ENCODE measurements around the gene ZNF771.
"Not testable (repeated sequence)": the region's sequence is repeated elsewhere in the genome, so short reads cannot be mapped to it uniquely, and the experiment has no call there.

Gene ZNF771

DNA sequence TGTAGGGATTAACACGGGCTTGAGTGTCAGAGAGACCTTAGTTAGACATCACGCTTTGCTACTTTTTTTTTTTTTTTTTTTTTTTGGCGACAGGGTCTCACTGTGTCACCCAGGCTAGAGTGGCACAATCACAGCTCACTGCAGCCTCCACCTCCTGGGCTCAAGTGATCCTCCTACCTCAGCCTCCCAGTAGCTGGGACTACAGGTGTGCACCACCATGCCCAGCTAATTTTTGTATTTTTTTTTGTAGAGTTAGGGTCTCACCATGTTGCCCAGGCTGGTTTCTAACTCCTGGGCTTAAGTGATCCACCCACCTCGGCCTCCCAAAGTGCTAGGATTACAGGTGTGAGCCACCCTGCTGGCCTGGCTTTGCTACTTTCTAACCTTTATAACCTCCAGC is 10.8 kb upstream of the ZNF771 start:
- DNase-seq; in situ Hi-C loops (cut with MboI; ENCODE audit: low pct_unique_long_range_greater_than_20kb, low sequenced_read_pairs): not testable (repeated sequence)

GRCh38 chr16:30397056-30397455 is 10.3 kb upstream of the ZNF771 start:
- peak; percentile 45 for DNase-seq
- in situ Hi-C loops (cut with MboI; ENCODE audit: low pct_unique_long_range_greater_than_20kb, low sequenced_read_pairs) = no loop called here

DNA sequence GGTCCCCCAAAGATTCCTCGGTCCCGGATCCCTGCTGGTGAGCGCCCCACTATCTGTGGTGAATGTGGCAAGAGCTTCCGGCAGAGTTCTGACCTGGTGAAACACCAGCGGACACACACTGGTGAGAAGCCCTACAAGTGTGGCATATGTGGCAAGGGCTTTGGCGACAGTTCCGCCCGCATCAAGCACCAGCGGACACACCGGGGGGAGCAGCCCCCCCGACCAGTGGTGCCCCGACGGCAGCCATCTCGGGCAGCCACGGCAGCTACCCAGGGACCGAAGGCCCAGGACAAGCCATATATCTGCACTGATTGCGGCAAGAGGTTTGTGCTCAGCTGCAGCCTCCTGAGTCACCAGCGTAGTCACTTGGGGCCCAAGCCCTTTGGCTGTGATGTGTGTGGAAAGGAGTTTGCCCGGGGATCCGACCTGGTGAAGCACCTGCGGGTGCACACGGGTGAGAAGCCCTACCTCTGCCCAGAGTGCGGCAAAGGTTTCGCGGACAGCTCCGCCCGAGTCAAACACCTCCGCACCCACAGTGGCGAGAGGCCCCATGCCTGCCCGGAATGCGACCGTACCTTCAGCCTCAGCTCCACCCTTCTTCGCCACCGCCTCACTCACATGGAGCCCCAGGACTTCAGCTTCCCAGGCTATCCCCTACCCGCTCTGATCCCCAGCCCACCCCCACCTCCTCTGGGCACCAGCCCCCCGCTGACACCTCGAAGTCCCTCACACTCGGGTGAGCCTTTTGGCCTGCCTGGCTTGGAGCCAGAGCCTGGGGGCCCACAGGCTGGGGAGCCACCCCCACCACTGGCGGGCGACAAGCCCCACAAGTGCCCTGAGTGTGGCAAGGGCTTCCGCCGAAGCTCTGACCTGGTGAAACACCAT is 9.4 kb upstream of the ZNF771 start:
- in situ Hi-C loops (cut with MboI; ENCODE audit: low pct_unique_long_range_greater_than_20kb, low sequenced_read_pairs) = no loop called here
- DNase-seq = no peak

DNA sequence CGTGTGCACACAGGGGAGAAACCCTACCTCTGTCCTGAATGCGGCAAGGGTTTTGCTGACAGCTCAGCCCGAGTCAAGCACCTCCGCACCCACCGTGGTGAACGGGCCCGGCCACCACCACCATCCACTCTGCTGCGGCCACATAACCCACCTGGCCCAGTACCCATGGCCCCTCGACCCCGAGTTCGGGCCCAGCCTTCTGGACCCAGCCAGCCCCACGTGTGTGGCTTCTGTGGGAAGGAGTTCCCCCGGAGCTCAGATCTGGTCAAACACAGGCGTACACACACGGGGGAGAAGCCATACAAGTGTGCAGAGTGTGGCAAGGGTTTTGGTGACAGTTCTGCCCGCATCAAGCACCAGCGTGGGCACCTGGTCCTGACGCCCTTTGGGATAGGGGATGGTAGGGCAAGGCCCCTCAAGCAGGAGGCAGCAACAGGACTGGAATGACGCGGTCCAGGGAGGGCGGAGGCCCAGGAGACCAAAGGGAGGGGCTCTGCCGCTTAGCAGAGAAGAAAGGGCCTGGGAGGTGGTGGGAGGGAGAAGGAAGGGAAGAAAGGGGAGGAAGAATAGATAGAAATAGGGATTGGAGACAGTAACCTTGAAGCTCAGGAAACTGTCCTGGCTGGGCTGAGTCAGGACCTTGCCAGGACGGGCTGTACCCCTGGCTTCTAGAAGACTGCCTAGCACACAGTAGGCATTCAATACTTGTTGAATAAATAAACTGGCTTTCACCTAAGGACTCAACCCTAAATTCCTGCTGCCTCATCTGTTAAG is 8.6 kb upstream of the ZNF771 start:
- DNase-seq = no peak
- in situ Hi-C loops (cut with MboI; ENCODE audit: low pct_unique_long_range_greater_than_20kb, low sequenced_read_pairs) = no loop called here

- DNase-seq = no peak
- in situ Hi-C loops (cut with MboI; ENCODE audit: low pct_unique_long_range_greater_than_20kb, low sequenced_read_pairs) = loop anchor here (10.0 kb wide), 1 partner anchor 45 kb away; the partner anchor contains the start of gene CD2BP2
These were observed 7.8 kb upstream of the ZNF771 start for GRCh38 chr16:30399435-30400186.

DNA sequence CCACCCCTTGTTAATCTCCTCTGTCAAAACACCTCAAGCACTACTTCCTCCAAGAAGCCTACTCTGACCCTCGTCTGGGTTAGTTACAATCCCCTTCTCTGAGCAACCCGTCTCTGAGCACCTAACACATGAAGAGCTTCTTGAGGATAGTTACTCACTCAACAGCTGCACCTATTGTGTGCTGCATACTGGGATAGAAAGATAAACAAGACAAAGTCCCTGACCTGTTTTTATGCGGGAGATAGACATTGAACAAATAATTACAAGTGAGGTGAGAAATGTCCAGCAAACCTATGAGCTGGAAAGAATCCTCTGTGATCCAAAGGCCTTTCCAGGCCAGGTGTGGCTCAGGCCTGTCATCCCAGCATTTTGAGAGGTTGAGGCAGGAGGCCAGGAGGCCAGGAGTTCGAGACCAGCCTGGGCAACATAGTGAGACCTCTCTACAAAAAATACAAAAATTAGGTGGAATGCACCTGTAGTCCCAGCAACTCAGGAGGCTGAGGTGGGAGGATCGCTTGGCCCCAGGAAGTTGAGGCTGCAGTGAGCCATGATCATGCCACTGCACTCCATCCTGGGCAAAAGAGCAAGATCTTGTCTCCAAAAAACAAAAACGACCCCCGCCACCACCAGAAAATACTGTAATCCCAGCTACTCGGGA is 5.5 kb upstream of the ZNF771 start:
- in situ Hi-C loops (cut with MboI; ENCODE audit: low pct_unique_long_range_greater_than_20kb, low sequenced_read_pairs) = loop anchor here (10.0 kb wide), 1 partner anchor 47 kb away; the partner anchor contains the start of gene CD2BP2
- DNase-seq = no peak

DNA sequence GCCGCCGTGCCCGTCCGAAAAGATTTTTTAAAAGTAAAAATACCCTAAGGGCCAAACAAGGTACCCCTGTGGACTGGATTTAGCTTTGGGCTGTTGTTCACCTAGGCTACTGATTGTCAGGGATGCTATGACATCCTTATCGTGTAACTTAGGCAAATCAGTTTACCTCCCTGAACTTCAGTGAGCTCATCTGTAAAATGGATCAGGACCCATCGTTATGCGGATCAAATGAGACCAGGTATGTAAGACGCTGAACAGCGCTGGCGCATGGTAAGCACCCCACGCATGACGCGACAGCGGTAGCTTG is 658 bp upstream of the ZNF771 start:
- DNase-seq = no peak
- in situ Hi-C loops (cut with MboI; ENCODE audit: low pct_unique_long_range_greater_than_20kb, low sequenced_read_pairs) = loop anchor here (10.0 kb wide), 1 partner anchor 52 kb away; the partner anchor contains the start of gene CD2BP2

DNA sequence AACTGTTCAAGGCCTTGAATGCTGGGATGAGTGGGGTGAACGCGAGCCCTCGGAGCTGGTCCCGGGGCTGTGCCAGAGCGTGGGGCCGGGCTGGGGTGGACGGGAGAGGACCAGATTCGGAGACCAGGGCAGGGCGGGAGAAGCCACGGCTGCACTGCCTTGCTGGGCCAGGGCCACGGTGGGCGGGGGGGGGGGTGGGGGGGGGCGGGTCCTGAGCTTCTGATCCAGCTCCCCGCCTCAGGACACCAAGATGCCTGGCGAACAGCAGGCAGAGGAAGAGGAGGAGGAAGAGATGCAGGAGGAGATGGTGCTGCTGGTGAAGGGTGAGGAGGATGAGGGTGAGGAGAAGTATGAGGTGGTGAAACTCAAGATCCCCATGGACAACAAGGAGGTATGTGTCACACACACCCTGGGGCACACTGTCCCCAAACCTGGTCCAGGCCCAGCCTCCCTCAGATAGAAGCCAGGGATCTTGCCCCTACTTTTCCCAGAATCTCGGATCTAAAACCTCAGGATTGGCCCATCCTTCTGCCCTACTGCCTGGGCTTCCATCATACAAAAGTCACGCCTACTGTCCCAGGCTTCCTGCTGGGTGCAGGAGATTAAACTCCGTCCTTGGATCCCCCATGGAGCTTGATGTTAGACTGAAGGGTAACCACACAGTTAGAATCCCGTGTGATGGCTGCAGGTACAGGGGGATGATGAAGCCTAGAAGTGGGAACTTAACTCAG is 563 bp downstream of the ZNF771 start:
- in situ Hi-C loops (cut with MboI; ENCODE audit: low pct_unique_long_range_greater_than_20kb, low sequenced_read_pairs) = loop anchor here (10.0 kb wide), 1 partner anchor 53 kb away; the partner anchor contains the start of gene CD2BP2
- DNase-seq = no peak

DNA sequence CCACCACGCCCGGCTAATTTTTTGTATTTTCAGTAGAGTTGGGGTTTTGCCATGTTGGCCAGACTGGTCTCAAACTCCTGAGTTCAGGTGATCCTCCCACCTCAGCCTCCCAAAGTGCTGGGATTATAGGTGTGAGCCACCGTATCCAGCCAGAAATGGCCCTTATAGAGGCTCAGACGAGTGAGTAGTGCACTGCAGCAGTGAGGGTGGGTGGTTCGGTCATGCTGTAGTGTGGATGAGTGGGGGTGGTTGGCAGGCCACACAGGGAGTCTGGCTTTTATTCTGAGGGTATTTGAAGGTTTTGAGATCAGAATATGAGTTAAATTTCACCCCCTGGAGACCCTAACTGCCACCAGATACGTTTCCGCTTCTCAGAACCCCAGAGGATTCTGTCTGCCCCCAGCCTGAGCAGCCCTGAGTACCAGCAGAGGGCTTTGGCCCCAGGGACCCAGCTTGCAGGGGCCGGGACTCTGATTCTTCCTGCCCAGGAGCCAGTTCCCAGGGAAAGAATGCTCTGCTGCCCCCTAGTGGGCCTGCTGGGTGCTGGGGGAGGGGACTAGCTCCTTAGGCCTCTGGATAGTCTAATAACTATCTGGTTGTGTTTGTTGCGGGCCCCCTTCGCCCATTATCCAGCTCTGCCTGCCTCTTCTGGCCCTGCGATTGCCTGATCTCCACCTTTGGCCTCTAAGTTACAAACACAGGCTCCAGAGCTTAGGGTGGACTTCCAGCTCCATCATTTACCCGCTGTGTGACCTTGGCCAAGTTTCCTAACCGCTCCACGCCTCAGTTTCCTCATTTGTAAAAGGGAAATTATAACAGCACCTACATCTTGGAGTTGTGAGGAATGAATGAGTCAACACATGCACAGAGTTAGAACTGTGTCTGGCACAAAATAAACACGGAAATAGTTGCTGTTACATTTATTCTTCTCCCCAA is 2.0 kb downstream of the ZNF771 start:
- in situ Hi-C loops (cut with MboI; ENCODE audit: low pct_unique_long_range_greater_than_20kb, low sequenced_read_pairs) = loop anchor here (10.0 kb wide), 1 partner anchor 55 kb away; the partner anchor contains the start of gene CD2BP2
- DNase-seq = peak; percentile 93

DNA sequence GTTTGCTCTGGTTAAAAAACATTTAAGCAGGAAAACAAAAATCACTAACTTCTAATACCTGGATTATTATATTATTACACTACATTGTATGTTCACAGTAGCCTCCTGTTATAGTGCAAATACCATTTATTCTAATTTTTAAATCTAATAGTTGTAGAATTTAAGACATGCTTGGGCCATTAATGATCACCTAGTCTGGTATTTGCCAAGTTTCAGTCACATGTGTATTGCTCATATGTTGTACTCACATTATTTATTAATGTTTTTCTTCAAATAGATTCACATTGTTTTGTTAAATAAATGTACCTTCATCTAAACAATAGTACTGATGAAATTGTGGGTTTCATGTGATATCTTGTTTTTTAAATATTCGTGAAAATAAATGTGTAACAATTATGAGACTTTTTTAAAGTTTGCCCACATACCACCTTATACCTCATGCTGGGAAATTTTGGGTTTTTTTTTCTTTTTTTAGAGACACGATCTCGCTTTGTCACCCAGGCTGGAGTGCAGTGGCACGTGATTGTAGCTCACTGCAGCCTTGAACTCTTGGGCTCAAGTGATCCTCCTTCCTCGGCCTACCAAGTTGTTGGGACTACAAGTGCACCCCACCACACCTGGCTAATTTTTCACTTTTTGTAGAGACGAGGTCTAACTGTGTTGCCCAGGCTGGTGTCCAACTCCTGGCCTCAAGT is 5.9 kb downstream of the ZNF771 start:
- no peak for DNase-seq
- in situ Hi-C loops (cut with MboI; ENCODE audit: low pct_unique_long_range_greater_than_20kb, low sequenced_read_pairs) = no loop called here

DNA sequence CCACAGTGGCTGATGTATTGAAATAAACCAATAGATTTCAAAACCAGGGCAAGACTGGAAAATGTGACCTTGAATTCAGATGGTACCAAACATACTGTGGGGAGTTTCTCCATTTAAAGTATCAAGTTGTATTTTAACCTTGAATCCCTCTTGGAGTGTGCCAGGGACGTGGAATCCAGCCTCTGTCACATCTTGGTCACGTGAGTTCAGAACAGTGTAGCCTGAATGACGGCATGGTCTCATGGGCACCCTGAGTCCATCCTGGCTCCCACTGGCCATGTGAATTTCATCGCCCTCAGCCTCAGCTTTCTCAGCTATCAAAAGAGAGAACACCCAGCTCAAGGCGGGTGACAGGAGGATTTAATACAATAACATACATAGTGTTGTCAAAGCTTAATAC is 6.8 kb downstream of the ZNF771 start:
- in situ Hi-C loops (cut with MboI; ENCODE audit: low pct_unique_long_range_greater_than_20kb, low sequenced_read_pairs) = no loop called here
- DNase-seq = no peak

GRCh38 chr16:30416047-30416603 is 8.7 kb downstream of the ZNF771 start:
- in situ Hi-C loops (cut with MboI; ENCODE audit: low pct_unique_long_range_greater_than_20kb, low sequenced_read_pairs) = no loop called here
- DNase-seq = no peak

DNA sequence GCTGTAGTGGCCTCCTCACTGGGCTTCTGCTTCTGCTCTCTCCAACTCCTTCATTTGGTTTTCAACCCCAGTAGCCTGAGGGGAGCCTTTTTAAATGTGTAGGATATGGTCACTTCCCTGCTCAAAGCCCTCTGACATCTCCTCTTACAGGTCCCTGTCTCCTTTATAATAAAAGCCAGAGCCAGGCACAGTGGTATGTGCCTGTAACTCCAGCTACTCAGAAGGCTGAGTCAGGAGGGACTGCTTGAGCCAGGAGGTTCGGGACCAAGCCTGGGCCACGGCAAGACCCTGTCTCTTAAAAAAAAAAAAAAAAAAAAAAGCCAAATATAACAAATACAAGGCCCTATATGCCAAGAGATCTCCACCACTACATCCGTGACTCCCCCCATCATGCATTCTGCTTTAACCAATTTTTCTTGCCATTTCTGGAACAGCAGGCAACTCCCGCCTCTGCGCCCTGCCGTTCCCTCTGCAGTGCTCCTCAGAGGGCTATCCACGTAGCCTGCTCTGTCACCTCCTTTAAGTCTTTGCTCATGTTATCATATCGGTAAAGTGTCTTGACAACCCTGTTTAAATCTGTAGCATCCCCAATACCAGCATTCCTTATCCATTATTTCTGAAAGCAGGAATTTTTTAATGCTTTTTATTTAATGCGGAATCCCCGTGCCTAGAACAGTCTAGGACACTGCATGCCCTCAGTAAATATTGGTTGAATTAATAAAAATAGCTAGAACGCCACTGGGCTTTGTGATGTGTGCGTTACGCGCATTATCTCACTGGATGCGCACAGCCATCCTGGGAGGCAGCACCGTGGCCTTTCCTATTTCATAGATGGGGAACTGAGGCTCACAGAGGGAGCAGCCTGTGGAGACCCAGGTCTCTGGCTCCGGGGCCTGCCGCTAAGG is 9.5 kb downstream of the ZNF771 start:
- DNase-seq = no peak
- in situ Hi-C loops (cut with MboI; ENCODE audit: low pct_unique_long_range_greater_than_20kb, low sequenced_read_pairs) = no loop called here

DNA sequence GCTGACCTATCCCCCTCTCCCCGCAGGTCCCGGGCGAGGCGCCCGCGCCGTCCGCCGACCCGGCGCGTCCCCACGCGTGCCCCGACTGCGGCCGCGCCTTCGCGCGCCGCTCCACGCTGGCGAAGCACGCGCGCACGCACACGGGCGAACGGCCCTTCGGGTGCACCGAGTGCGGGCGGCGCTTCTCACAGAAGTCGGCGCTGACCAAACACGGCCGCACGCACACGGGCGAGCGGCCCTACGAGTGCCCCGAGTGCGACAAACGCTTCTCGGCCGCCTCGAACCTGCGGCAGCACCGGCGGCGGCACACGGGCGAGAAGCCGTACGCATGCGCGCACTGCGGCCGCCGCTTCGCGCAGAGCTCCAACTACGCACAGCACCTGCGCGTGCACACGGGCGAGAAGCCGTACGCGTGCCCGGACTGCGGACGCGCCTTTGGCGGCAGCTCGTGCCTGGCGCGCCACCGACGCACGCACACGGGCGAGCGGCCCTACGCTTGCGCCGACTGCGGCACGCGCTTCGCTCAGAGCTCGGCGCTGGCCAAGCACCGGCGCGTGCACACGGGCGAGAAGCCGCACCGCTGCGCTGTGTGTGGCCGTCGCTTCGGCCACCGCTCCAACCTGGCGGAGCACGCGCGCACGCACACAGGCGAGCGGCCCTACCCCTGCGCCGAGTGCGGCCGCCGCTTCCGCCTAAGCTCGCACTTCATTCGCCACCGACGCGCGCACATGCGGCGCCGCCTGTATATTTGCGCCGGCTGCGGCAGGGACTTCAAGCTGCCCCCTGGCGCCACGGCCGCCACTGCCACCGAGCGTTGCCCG is 10.3 kb downstream of the ZNF771 start:
- in situ Hi-C loops (cut with MboI; ENCODE audit: low pct_unique_long_range_greater_than_20kb, low sequenced_read_pairs) = no loop called here
- DNase-seq = peak; percentile 92

Measured in KBM-7 (cell line).